Aortic smooth muscle cell (primary cell): ENCODE measurements around the gene ARID5B. TPM values are rescaled to one million over a fixed set of nuclear protein-coding genes. Genes with fewer than 3 reads are reported as not detected.

Experiments
- total RNA-seq: library from RNA; depleted of rRNA; stranded (reverse); fragments of >200 nt; gene quantifications from 2 replicates; pipeline ENCODE4 v1.2.3, GENCODE V29; 2014

ARID5B gene, protein sequence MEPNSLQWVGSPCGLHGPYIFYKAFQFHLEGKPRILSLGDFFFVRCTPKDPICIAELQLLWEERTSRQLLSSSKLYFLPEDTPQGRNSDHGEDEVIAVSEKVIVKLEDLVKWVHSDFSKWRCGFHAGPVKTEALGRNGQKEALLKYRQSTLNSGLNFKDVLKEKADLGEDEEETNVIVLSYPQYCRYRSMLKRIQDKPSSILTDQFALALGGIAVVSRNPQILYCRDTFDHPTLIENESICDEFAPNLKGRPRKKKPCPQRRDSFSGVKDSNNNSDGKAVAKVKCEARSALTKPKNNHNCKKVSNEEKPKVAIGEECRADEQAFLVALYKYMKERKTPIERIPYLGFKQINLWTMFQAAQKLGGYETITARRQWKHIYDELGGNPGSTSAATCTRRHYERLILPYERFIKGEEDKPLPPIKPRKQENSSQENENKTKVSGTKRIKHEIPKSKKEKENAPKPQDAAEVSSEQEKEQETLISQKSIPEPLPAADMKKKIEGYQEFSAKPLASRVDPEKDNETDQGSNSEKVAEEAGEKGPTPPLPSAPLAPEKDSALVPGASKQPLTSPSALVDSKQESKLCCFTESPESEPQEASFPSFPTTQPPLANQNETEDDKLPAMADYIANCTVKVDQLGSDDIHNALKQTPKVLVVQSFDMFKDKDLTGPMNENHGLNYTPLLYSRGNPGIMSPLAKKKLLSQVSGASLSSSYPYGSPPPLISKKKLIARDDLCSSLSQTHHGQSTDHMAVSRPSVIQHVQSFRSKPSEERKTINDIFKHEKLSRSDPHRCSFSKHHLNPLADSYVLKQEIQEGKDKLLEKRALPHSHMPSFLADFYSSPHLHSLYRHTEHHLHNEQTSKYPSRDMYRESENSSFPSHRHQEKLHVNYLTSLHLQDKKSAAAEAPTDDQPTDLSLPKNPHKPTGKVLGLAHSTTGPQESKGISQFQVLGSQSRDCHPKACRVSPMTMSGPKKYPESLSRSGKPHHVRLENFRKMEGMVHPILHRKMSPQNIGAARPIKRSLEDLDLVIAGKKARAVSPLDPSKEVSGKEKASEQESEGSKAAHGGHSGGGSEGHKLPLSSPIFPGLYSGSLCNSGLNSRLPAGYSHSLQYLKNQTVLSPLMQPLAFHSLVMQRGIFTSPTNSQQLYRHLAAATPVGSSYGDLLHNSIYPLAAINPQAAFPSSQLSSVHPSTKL
- 48.4 and 95.3 TPM in 2 replicates for total RNA-seq

DNA sequence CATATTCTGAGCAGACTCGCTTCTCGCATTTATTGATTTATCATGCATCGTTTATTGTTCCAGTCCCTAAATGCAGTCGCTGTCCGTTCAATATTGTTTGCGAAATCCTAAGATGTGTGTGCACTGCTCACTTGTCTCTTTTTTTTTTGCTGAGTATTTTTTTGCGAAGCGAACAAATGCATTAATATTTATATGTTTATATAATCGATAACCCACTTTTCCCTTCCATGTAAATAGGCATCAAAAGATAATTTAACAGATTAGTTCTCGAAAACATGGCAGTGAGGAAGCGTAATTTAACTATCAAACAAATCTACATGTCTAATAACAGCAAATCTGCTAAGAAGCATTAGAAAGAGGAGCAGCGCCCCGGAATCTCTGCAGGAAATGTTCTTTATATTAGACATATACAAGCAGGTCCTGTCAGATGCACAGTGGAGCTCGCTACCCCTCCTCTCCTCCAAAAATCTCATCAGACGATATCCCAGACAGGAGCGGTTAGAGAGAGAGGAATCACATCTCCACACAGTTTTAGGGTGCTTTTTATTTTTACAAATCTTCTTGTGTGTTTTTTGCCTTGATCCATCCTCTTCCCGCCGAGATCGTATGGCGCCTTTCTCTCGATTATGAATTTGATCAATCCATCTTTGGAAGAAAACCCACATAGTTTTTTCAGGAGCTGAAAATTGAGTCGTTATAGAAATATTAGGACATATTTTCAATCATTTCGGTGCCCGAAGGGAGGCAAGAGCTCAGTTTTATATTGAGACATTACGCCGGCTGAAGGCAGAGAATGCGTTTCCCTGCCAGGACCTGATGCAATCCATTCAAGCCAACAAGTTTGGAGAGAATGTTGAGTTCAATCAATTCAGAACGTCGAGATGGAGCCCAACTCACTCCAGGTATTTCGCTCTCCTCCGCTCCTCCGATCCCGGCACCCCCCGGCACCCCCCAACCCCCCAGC, at the start of gene ARID5B:
Gene ARID5B (plus strand): TSS at position 871 of the 964 bp plus-strand sequence. CDS start 11 bp downstream, at position 882.

Other genes starting within 250 kb of the ARID5B start
- gene CABCOCO1, start 238.8 kb upstream of the ARID5B start, total RNA-seq: 4.6 and 8.5 TPM in 2 replicates